PC-3 (cell line): ENCODE data around the gene NFE2L1. TPM values are rescaled to one million over a fixed set of nuclear protein-coding genes. Genes with fewer than 3 reads are reported as not detected.

Source experiments
- ATAC-seq: fragments of 200-7000 bp; cut with Tn5 transposase; 2 replicates; pipeline ENCODE4 v1.9.1; 2020; ENCODE audit warnings: mild to moderate bottlenecking, moderate library complexity
- BruUV-seq: library from RNA; stranded (reverse); fragments of 400-500 nt; replicated peaks from 2 replicates; lab custom pipeline; 2021; lab: Mats Ljungman, UMichigan
- CTCF ChIA-PET: fragments of 300-600 bp; sonication (Branson Sonifier 250); formaldehyde crosslinking; loops from one replicate; lab custom pipeline; 2022; ENCODE audit warnings: antibody characterized with exemption; lab: Charles Lee
- POLR2A ChIA-PET: fragments of 300-600 bp; sonication (Branson Sonifier 250); formaldehyde crosslinking; loops from one replicate; lab custom pipeline; 2022; ENCODE audit warnings: antibody characterized with exemption; ENCODE audit not compliant: unreplicated experiment; lab: Charles Lee
- DNase-seq: peaks from one replicate; pipeline ENCODE4 v3.0.0-alpha.2; 2015
- H2AFZ ChIP-seq: fragments of 300-600 bp; sonication (generic); 2 replicates; pipeline ENCODE4 v1.6.0; 2016; ENCODE audit warnings: antibody characterized with exemption, low read length
- H3F3A ChIP-seq: fragments of 300-600 bp; sonication (generic); one replicate; pipeline ENCODE4 v1.6.0; 2017; ENCODE audit warnings: antibody characterized with exemption, low read length, control low read depth, mild to moderate bottlenecking; ENCODE audit not compliant: unreplicated experiment
- H3K27ac ChIP-seq: fragments of 300-600 bp; sonication (generic); 2 replicates; pipeline ENCODE4 v1.5.1; 2016; ENCODE audit warnings: mild to moderate bottlenecking, low read length
- H3K27me3 ChIP-seq: fragments of 300-600 bp; sonication (generic); 2 replicates; pipeline ENCODE4 v1.6.1; 2016; ENCODE audit warnings: low read length, mixed read lengths
- H3K36me3 ChIP-seq: fragments of 300-600 bp; sonication (generic); 2 replicates; pipeline ENCODE4 v1.6.1; 2016; ENCODE audit warnings: low read depth, mixed run types, low read length, mixed read lengths
- H3K4me1 ChIP-seq: fragments of 300-600 bp; sonication (generic); 2 replicates; pipeline ENCODE4 v1.5.1; 2016; ENCODE audit warnings: low read length; ENCODE audit not compliant: insufficient read depth
- H3K4me2 ChIP-seq: fragments of 300-600 bp; sonication (generic); 2 replicates; pipeline ENCODE4 v1.6.0; 2016; ENCODE audit warnings: low read length
- H3K4me3 ChIP-seq: fragments of 300-600 bp; sonication (generic); 2 replicates; pipeline ENCODE4 v1.5.1; 2016; ENCODE audit warnings: mild to moderate bottlenecking, low read length, mixed read lengths
- H3K79me2 ChIP-seq: fragments of 300-600 bp; sonication (generic); 2 replicates; pipeline ENCODE4 v1.6.1; 2017; ENCODE audit warnings: low read length, mixed read lengths
- H3K9ac ChIP-seq: fragments of 300-600 bp; sonication (generic); 2 replicates; pipeline ENCODE4 v1.6.0; 2016; ENCODE audit warnings: mild to moderate bottlenecking, low read length
- H3K9me2 ChIP-seq: fragments of 300-600 bp; sonication (generic); replicated peaks from 2 replicates; pipeline ENCODE4 v1.6.1; 2016; ENCODE audit warnings: mixed run types, low read length, mixed read lengths
- H3K9me3 ChIP-seq: fragments of 300-600 bp; sonication (generic); 2 replicates; pipeline ENCODE4 v1.6.1; 2016; ENCODE audit warnings: low read length, mixed read lengths
- H4K20me1 ChIP-seq: fragments of 300-600 bp; sonication (generic); 2 replicates; pipeline ENCODE4 v1.6.1; 2016; ENCODE audit warnings: low read length, mixed read lengths
- CTCF ChIP-seq: fragments of 300-600 bp; sonication (generic); conservative IDR thresholded peaks from 2 replicates; pipeline ENCODE4 v1.5.1; 2017; ENCODE audit warnings: antibody characterized with exemption, low read depth, mild to moderate bottlenecking, low read length
- EZH2 ChIP-seq: fragments of 300-600 bp; sonication (generic); IDR thresholded peaks from one replicate; pipeline ENCODE4 v1.6.1; 2017; ENCODE audit warnings: antibody characterized with exemption, mild to moderate bottlenecking, low read length; ENCODE audit not compliant: unreplicated experiment
- EZH2phosphoT487 ChIP-seq: fragments of 300-600 bp; sonication (generic); IDR thresholded peaks from 2 replicates; pipeline ENCODE4 v1.6.1; 2018; ENCODE audit warnings: mild to moderate bottlenecking, antibody characterized with exemption, low read length, borderline replicate concordance
- intact Hi-C: fragments of 100-400 bp; cut with micrococcal nuclease; formaldehyde crosslinking; loops from 2 replicates; pipeline ENCODE4 v1.9.0; 2023
- total RNA-seq: library from RNA; depleted of rRNA; stranded (reverse); fragments of >200 nt; gene quantifications from 2 replicates; pipeline ENCODE4 v1.2.3, GENCODE V29; 2014

The NFE2L1 gene
- total RNA-seq, 1 experiment from 2014 or later: 45.1 TPM

- Histone ChIP-seq H3K9me2 (no peaks in the 10 kb centered on the region), H3K27me3 (no peaks in the 10 kb centered on the region), H3K9ac (no peak overlapping the region), H3K36me3 (no peaks in the 10 kb centered on the region), H3F3A (no peaks in the 10 kb centered on the region), H2AFZ (no peak overlapping the region), H3K4me2 (no peak overlapping the region), H4K20me1 (no peaks in the 10 kb centered on the region), H3K4me3 (no peak overlapping the region), H3K4me1 (peaks cover 41% of the 10 kb centered on the region), H3K79me2 (no peaks in the 10 kb centered on the region), H3K27ac (no peak overlapping the region), H3K9me3 (no peaks in the 10 kb centered on the region)
- TF ChIP-seq CTCF (no peak), EZH2phosphoT487 (no peak), EZH2 (no peak)
- no peak for DNase-seq
- ATAC-seq: no peak
- intact Hi-C loops: no loop called here
- no TSS peak for BruUV-seq
- POLR2A ChIA-PET: interaction anchor here (0.6 kb wide), 1 partner anchor 31 kb away, joined by 4 read pairs; no protein-coding TSS in a partner anchor
- CTCF ChIA-PET: interaction anchor here (0.8 kb wide), 1 partner anchor 36 kb away, joined by 3 read pairs; the partner anchor contains the start of gene CDK5RAP3
Observed at GRCh38 chr17:48006936-48007709, 41.0 kb upstream of the NFE2L1 start.

DNA sequence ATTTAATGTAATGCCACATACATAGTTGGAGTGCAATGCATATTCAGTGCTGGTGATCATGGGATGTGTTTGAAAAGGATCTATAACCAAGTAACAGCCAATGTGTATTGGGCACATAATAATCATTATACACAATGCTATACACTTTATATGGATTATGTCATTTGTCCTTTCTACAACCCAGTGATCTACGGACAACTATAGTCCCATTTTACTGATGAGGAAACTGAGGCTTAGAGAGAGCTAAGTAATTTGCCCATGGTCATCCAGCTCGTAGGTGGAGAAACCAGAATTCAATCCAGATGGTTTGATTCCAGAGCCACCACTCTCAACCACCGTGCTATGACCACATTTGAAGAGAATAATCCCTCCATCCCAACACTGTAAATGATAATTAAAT is 38.0 kb upstream of the NFE2L1 start:
- Histone ChIP-seq H3K4me3 (no peak overlapping the region), H3K36me3 (no peaks in the 10 kb centered on the region), H2AFZ (no peak overlapping the region), H3K4me2 (no peak overlapping the region), H3K4me1 (peaks cover 15% of the 10 kb centered on the region), H3K27me3 (no peaks in the 10 kb centered on the region), H3K79me2 (no peaks in the 10 kb centered on the region), H3K27ac (no peak overlapping the region), H3K9ac (no peak overlapping the region), H3K9me2 (no peaks in the 10 kb centered on the region), H3F3A (no peaks in the 10 kb centered on the region), H4K20me1 (no peaks in the 10 kb centered on the region), H3K9me3 (no peaks in the 10 kb centered on the region)
- ChIA-PET POLR2A (interaction anchor here (0.6 kb wide), 1 partner anchor 337 kb away, joined by 13 read pairs; no protein-coding TSS in a partner anchor), CTCF (interaction anchor here (0.6 kb wide), 2 partner anchors 53 to 119 kb away, joined by 3 to 4 read pairs; no protein-coding TSS in a partner anchor)
- TF ChIP-seq EZH2 (no peak), CTCF (no peak), EZH2phosphoT487 (no peak)
- ATAC-seq: no peak
- no peak for DNase-seq
- intact Hi-C loops: loop anchor here (2.0 kb wide), 1 partner anchor 39 kb away; the partner anchor contains the start of gene CDK5RAP3
- no TSS peak for BruUV-seq
